Cardiac fibroblast (primary cell): Measurements from ENCODE around the gene ZNF22.

Experiments used
- DNase-seq, 2 donors: peaks; one replicate each; pipeline versions ENCODE4 v3.0.0 to v3.0.0-alpha.2; 2010; ENCODE audit warnings: low read depth in 2 of 2
- H3K4me3 ChIP-seq, 2 donors: replicated peaks in 1 of 2; 1 replicate in 1 of 2; 2 replicates in 1 of 2; pipeline ENCODE4 v1.5.1; 2011; ENCODE audit warnings: low read depth in 2 of 2, low read length in 2 of 2, mild to moderate bottlenecking in 2 of 2, moderate library complexity in 1 of 2
- TF ChIP-seq, protein P1 (sequence below): IDR thresholded peaks from one replicate; pipeline ENCODE4 v1.5.1; 2011; ENCODE audit warnings: low read depth, mild to moderate bottlenecking, low read length, inconsistent platforms

ZNF22 gene

DNA sequence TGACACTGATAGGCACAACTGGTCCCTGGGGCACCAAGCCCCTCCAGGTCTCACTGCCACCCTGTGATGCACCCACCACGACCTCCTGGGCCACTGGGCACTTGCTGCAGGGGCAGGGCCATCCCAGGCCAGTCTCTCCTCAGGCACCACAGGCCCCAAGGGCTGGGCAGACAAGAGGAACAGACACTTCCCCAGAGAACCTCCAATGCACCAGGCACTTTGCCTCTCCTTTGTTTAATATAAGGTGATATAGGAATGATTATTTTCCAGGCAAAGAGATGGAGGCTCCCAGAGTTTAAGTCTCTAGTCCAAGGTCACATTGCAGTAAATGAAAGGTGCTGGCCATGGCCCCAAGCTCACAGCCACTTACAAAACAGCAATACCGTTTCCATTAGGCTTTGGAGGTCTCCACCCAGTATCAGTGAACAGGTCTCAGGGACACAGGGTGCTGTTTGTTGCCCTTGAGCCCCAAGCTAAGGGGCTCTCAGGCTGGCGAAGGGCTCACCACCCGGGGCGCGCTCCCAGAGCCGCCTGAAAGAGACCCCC lies 26.6 kb upstream of the ZNF22 start:
- peak overlapping the region; percentile 15 to 39 for H3K4me3 ChIP-seq
- TF ChIP-seq, protein P1, sequence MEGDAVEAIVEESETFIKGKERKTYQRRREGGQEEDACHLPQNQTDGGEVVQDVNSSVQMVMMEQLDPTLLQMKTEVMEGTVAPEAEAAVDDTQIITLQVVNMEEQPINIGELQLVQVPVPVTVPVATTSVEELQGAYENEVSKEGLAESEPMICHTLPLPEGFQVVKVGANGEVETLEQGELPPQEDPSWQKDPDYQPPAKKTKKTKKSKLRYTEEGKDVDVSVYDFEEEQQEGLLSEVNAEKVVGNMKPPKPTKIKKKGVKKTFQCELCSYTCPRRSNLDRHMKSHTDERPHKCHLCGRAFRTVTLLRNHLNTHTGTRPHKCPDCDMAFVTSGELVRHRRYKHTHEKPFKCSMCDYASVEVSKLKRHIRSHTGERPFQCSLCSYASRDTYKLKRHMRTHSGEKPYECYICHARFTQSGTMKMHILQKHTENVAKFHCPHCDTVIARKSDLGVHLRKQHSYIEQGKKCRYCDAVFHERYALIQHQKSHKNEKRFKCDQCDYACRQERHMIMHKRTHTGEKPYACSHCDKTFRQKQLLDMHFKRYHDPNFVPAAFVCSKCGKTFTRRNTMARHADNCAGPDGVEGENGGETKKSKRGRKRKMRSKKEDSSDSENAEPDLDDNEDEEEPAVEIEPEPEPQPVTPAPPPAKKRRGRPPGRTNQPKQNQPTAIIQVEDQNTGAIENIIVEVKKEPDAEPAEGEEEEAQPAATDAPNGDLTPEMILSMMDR, result no peak
- peak in 1 of 2 donors; percentile 31 for DNase-seq

DNA sequence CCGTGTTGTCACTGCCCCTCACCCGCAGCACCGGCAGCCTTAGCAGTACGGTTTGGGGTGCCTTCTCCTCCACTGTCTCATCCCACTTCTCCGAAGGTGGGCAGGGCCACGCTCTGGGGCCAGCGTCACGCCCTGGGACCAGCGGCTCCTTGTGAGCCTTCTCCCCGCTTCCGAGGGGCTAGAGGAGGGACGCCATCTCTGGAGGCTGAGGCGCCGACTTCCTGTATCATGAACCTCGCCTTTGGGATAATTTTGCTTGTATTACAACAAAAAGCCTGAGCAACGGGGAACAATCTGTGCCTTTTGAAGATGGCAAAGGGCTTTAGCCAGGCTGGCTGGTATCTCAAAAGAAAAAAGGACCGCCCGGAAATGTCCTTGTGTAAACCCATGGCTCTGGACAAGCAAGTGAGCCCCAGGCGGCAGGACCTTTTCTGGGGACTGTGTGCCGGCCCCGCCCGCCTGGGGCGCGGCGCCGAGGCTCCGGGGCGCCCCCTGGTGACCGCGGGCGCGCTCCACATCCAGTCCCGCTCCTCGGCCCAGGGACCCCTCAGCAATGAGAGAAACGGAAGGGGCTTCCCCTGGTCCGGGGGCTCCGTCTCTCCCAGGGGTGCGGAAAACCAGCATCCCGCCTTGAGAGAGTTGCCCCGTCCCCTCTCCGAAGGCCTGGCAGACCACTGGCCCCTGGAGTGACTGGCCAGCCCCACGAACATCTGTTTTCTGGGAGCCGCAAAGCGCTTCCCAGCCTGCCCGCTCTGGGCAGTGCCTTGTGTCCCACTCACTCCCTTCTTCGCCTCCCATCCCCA lies 25.9 kb upstream of the ZNF22 start:
- TF ChIP-seq, protein P1, result peak; percentile 61
- peak; percentile 65 to 83 for DNase-seq
- peak overlapping the region; percentile 28 to 42 for H3K4me3 ChIP-seq

DNA sequence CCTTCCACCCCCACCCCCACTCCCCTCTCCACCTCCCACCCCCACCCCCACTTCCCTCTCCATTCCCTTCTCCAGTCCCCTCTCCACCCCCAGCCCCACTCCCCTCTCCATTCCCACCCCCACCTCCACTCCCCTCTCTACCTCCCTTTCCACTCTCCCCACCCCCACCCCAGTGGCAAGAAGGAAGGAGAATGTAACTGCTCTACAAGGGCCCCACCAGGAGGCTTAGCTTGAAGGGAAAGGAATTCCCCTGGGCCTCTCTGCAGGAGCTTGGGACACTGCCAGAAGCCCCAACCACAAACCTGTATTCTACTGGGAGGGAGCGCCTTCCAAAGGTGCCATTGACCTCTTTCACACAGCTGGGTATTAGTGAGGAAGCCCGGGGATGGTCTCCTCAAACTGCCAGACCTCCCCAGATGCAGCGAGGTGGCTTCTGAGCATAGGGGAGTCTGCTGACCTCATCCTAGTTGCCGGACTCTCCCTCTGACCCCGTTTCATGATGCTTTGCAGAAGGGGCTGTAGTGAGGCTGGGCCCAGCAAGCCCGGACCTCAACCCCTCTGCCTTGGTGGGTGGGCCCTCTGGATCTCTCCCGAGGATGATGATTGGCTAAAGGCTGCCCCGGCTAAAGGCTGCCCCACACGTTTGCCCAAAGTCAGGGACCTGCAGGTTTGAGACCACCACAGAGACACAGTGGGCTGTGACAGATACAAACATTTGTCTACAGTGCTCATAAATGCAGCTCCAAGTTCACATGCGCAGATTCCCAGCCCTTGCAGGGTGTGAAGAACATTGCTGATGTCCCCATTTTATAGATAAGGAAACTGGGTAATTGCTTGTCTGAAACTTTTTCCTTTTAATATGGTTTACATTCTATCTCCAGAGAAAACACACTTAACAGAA lies 25.0 kb upstream of the ZNF22 start:
- DNase-seq, result peak; percentile 79 to 92
- TF ChIP-seq, protein P1, result no peak
- peak overlapping the region; percentile 72 to 73 for H3K4me3 ChIP-seq

DNA sequence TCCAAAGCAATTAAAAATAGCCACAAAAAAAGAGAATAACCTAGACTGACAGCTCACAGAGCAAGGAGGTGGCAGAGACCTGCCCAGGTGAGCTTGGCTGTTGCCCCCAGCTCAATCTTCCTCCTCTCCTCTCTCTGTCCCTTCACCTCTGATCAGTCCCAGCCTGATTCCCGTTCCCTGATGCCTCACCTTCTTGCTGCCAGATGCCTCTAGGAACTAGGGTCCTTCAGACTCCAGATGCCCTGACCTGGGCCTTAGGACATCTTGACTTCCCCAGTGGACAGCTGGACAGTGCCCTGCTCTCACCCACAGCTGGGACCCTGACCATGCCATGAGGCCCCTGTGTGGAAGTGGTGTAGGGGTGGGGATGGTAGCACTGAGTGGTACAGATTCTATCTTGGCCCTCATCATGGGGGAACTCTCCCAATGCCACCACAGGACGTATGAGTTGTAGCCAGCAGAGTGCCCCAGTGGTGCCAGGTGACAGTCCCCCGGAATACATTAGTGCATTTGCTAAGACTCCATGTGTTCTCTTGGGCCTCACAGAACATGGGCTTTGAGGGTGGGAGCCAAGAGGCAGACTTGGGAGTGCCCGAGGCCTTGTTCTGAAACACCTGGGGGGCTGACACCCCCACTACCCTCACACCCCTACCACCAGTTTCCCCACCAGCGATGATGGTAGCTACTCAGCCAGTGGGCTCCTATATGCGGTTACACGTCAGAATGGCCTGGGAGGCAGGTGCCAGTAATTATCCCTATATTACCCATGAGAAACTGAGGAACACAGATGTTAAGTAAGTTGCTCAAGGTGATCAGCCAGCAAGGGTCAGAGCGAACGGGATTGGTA lies 24.1 kb upstream of the ZNF22 start:
- peak in 1 of 2 donors; percentile 62 for DNase-seq
- TF ChIP-seq, protein P1, result no peak
- H3K4me3 ChIP-seq, result peak overlapping the region; percentile 72 to 73

DNA sequence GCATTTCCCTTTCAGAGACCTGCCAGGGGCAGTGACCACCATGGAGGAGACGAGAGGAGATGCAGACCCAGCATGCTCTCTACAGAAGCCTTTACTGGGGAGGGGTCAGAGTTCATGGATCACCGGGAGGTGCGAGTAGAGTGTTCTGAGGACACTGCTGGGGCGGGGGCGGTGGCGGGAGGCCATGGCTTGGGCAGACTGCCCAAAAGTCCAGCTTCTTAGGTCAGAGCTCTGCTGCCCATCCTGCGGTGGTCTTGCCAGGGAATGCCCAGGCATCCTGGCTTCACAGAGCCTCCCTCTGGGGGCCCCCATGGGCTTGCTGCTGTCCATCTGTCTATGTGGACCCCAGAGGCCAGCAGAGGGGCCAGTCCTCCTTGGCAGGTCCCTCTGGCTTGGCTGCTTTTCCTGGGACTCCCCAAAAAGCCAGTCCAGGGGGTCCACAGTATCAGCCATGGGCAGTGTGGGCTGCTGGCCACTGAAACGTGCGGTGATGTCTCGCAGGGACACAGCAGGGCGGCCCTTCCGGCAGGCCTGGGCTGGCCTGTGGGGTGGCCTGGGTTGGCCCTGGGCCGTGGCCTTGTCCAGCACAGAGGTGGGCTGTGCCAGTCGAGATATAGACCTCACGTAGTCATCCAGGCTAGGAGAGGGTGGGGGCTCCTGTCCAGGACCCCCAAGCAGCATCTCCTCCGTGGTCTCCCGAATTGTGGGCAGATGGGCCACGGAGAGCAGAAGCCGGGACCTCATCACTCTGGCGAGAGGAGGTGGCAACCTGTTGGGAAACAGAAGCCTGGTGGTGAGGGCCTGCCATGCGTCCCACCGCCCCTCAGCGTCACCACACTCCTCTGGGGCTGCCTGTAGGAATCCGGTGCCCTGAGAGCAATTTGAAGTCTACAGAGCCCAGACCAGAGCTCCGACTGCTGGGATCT lies 23.2 kb upstream of the ZNF22 start:
- TF ChIP-seq, protein P1, result no peak
- peak in 1 of 2 donors; percentile 49 for DNase-seq
- peak overlapping the region; percentile 72 to 73 for H3K4me3 ChIP-seq
